Measurements from ENCODE around the gene ZCCHC14. TPM values are rescaled to one million over a fixed set of nuclear protein-coding genes. Genes with fewer than 3 reads are reported as not detected.

Gene ZCCHC14
- total and polyA plus RNA-seq, 2 of the 13 experiments (the other 11 are each of a cell fraction or from before 2014, with no cell fraction given) = 12.4 to 12.5 TPM

DNA sequence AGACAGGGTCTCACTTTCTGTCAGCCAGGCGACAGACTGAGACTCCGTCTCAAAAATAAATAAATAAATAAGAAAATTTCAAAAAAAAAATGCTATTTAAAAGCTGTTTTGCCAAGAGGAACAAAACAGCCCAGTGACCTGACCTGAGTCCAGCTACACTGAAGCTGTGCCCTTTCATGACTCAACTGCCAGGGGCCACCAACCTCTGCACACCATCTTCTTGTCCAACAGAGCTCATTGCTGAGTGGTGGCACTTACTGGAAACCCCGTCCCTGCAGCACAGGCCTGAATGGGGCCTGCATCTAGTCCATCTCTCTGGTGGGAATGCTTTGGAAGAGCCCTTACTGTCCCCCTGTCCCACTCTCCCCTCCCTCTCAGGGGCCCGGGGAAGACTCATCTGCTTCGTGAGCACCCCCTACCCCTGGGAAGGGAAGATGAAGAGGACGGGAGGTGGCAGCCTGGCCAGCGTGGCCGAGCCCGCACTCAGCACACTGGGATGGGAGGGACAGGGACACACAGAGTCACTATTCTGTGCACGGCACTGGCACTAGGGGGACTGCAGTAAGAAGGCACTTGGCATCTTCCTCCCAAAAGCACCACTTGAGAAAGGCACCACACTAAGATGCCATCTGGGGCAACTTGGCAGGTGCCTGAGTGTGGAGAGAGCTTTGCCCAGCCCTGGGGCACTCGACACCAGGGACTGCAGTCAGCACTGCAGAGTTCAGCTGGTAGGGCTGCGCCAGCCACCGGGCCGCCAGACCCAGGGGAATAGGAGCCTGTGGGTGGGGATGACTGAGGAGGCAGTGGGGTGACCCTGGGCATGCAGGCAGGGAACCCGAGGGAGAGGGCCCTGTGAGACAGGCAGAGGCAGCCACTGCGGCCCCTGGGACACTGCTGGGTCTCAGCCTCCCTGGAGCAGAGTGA, 122.8 kb downstream of the ZCCHC14 start (continued):
- TF ChIP-seq ZNF674 (CRISPR knock-in tag; IDR thresholded peaks at IDR 0.05; ENCODE audit: low read depth) (no peak), ZNF605 (CRISPR knock-in tag; IDR thresholded peaks at IDR 0.05) (no peak), ZNF792 (CRISPR knock-in tag; IDR thresholded peaks at IDR 0.05) (no peak), ZNF468 (CRISPR knock-in tag; IDR thresholded peaks at IDR 0.05) (no peak), ZNF251 (CRISPR knock-in tag; IDR thresholded peaks at IDR 0.05) (no peak), ZNF891 (CRISPR knock-in tag; IDR thresholded peaks at IDR 0.05) (peak; percentile 34; the same call in 1 of the 2 replicates), DNMT1 (CRISPR knock-in tag; IDR thresholded peaks at IDR 0.05) (no peak), CBX2 (IDR thresholded peaks at IDR 0.05; ENCODE audit: low read depth, low read length) (no peak), CBX2 (CRISPR knock-in tag; IDR thresholded peaks at IDR 0.05; ENCODE audit: low read depth) (no peak), GLI4 (CRISPR knock-in tag; IDR thresholded peaks at IDR 0.05; ENCODE audit: borderline replicate concordance) (no peak), ZNF775 (CRISPR knock-in tag; IDR thresholded peaks at IDR 0.05; ENCODE audit: borderline replicate concordance) (no peak)
- TF ChIP-seq, protein P1, sequence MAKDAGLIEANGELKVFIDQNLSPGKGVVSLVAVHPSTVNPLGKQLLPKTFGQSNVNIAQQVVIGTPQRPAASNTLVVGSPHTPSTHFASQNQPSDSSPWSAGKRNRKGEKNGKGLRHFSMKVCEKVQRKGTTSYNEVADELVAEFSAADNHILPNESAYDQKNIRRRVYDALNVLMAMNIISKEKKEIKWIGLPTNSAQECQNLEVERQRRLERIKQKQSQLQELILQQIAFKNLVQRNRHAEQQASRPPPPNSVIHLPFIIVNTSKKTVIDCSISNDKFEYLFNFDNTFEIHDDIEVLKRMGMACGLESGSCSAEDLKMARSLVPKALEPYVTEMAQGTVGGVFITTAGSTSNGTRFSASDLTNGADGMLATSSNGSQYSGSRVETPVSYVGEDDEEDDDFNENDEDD (CRISPR knock-in tag; IDR thresholded peaks at IDR 0.05; ENCODE audit: borderline replicate concordance) = no peak
- TF ChIP-seq, protein P2, sequence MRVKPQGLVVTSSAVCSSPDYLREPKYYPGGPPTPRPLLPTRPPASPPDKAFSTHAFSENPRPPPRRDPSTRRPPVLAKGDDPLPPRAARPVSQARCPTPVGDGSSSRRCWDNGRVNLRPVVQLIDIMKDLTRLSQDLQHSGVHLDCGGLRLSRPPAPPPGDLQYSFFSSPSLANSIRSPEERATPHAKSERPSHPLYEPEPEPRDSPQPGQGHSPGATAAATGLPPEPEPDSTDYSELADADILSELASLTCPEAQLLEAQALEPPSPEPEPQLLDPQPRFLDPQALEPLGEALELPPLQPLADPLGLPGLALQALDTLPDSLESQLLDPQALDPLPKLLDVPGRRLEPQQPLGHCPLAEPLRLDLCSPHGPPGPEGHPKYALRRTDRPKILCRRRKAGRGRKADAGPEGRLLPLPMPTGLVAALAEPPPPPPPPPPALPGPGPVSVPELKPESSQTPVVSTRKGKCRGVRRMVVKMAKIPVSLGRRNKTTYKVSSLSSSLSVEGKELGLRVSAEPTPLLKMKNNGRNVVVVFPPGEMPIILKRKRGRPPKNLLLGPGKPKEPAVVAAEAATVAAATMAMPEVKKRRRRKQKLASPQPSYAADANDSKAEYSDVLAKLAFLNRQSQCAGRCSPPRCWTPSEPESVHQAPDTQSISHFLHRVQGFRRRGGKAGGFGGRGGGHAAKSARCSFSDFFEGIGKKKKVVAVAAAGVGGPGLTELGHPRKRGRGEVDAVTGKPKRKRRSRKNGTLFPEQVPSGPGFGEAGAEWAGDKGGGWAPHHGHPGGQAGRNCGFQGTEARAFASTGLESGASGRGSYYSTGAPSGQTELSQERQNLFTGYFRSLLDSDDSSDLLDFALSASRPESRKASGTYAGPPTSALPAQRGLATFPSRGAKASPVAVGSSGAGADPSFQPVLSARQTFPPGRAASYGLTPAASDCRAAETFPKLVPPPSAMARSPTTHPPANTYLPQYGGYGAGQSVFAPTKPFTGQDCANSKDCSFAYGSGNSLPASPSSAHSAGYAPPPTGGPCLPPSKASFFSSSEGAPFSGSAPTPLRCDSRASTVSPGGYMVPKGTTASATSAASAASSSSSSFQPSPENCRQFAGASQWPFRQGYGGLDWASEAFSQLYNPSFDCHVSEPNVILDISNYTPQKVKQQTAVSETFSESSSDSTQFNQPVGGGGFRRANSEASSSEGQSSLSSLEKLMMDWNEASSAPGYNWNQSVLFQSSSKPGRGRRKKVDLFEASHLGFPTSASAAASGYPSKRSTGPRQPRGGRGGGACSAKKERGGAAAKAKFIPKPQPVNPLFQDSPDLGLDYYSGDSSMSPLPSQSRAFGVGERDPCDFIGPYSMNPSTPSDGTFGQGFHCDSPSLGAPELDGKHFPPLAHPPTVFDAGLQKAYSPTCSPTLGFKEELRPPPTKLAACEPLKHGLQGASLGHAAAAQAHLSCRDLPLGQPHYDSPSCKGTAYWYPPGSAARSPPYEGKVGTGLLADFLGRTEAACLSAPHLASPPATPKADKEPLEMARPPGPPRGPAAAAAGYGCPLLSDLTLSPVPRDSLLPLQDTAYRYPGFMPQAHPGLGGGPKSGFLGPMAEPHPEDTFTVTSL (CRISPR knock-in tag; IDR thresholded peaks at IDR 0.05; ENCODE audit: borderline replicate concordance) = no peak
- TF ChIP-seq, protein P3, sequence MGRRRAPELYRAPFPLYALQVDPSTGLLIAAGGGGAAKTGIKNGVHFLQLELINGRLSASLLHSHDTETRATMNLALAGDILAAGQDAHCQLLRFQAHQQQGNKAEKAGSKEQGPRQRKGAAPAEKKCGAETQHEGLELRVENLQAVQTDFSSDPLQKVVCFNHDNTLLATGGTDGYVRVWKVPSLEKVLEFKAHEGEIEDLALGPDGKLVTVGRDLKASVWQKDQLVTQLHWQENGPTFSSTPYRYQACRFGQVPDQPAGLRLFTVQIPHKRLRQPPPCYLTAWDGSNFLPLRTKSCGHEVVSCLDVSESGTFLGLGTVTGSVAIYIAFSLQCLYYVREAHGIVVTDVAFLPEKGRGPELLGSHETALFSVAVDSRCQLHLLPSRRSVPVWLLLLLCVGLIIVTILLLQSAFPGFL (CRISPR knock-in tag; IDR thresholded peaks at IDR 0.05) = no peak
- TF ChIP-seq, protein P4, sequence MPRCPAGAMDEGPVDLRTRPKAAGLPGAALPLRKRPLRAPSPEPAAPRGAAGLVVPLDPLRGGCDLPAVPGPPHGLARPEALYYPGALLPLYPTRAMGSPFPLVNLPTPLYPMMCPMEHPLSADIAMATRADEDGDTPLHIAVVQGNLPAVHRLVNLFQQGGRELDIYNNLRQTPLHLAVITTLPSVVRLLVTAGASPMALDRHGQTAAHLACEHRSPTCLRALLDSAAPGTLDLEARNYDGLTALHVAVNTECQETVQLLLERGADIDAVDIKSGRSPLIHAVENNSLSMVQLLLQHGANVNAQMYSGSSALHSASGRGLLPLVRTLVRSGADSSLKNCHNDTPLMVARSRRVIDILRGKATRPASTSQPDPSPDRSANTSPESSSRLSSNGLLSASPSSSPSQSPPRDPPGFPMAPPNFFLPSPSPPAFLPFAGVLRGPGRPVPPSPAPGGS (CRISPR knock-in tag; IDR thresholded peaks at IDR 0.05) = no peak

All from HepG2 (cell line).